HG02759 (cell line): ENCODE data around the gene PSD4.
A peak's percentile ranks its signal among the peaks of the same experiment; 100 is the strongest.

Experiments used
- ATAC-seq: cut with Tn5 transposase; IDR thresholded peaks from one replicate; pipeline ENCODE4 v1.9.1; 2021; ENCODE audit warnings: mild to moderate bottlenecking, moderate library complexity; ENCODE audit not compliant: unreplicated experiment

Gene PSD4

GRCh38 chr2:113183264-113183663, 9.5 kb downstream of the PSD4 start:
- ATAC-seq, result no peak

GRCh38 chr2:113183703-113184102, 9.9 kb downstream of the PSD4 start:
- no peak for ATAC-seq

- no peak for ATAC-seq
Observed at GRCh38 chr2:113184531-113185230, 10.9 kb downstream of the PSD4 start.

GRCh38 chr2:113185664-113186432, 12.1 kb downstream of the PSD4 start:
- no peak for ATAC-seq

- no peak for ATAC-seq
Observed at GRCh38 chr2:113186433-113186796, 12.6 kb downstream of the PSD4 start.

- ATAC-seq, result no peak
Observed at GRCh38 chr2:113187771-113188170, 14.0 kb downstream of the PSD4 start.

- no peak for ATAC-seq
Observed at GRCh38 chr2:113190871-113191270, 17.1 kb downstream of the PSD4 start.

- no peak for ATAC-seq
Observed at GRCh38 chr2:113192459-113193100, 18.8 kb downstream of the PSD4 start.

GRCh38 chr2:113195923-113196501, 22.2 kb downstream of the PSD4 start:
- no peak for ATAC-seq

- no peak for ATAC-seq
Observed at GRCh38 chr2:113196839-113197238, 23.1 kb downstream of the PSD4 start.

GRCh38 chr2:113197347-113198047, 23.7 kb downstream of the PSD4 start:
- ATAC-seq, result no peak

- no peak for ATAC-seq
Observed at GRCh38 chr2:113198048-113198789, 24.4 kb downstream of the PSD4 start.

GRCh38 chr2:113198790-113199612, 25.2 kb downstream of the PSD4 start:
- peak; percentile 85 for ATAC-seq

GRCh38 chr2:113200236-113200635, 26.5 kb downstream of the PSD4 start:
- ATAC-seq, result no peak

- no peak for ATAC-seq
Observed at GRCh38 chr2:113200736-113201490, 27.1 kb downstream of the PSD4 start.

- no peak for ATAC-seq
Observed at GRCh38 chr2:113201496-113202304, 27.9 kb downstream of the PSD4 start.

GRCh38 chr2:113202305-113203216, 28.8 kb downstream of the PSD4 start:
- no peak for ATAC-seq
